HepG2 (cell line): Measurements from ENCODE around the gene FAM219B. TPM values are rescaled to one million over a fixed set of nuclear protein-coding genes. Genes with fewer than 3 reads are reported as not detected.
A peak's percentile ranks its signal among the peaks of the same experiment; 100 is the strongest.

Source experiments
- E2F5 ChIP-seq: sonication (generic); formaldehyde crosslinking; conservative IDR thresholded peaks from 2 replicates; pipeline ENCODE4 v1.4.0; 2020; ENCODE audit warnings: missing genetic modification reagents
- GATA4 ChIP-seq: sonication (generic); IDR thresholded peaks from 2 replicates; pipeline ENCODE4 v1.6.1; 2016; ENCODE audit warnings: antibody characterized with exemption, low read depth, borderline replicate concordance
- HOXA3 ChIP-seq: sonication (generic); formaldehyde crosslinking; IDR thresholded peaks from 2 replicates; pipeline ENCODE4 v1.5.0; 2020; ENCODE audit warnings: missing genetic modification reagents
- MYC ChIP-seq: sonication (generic); formaldehyde crosslinking; IDR thresholded peaks from 2 replicates; pipeline ENCODE4 v1.9.0; 2021; ENCODE audit warnings: missing genetic modification reagents, borderline replicate concordance
- PAX8 ChIP-seq: sonication (generic); formaldehyde crosslinking; IDR thresholded peaks from 2 replicates; pipeline ENCODE4 v1.8.0; 2022; ENCODE audit warnings: mild to moderate bottlenecking, missing genetic modification reagents, borderline replicate concordance
- POLR2A ChIP-seq, 2 experiments: IDR thresholded peaks; 2 replicates each; pipeline ENCODE4 v1.6.1; 2011; ENCODE audit warnings: low read depth in 2 of 2, low read length in 2 of 2, mild to moderate bottlenecking in 1 of 2, moderate library complexity in 1 of 2; ENCODE audit not compliant: insufficient read depth in 1 of 2
- PREB ChIP-seq: sonication (generic); formaldehyde crosslinking; IDR thresholded peaks from 2 replicates; pipeline ENCODE4 v1.4.0; 2020; ENCODE audit warnings: missing genetic modification reagents
- RFXANK ChIP-seq: IDR thresholded peaks from 2 replicates; pipeline ENCODE4 v1.6.1; 2016
- SMAD9 ChIP-seq: sonication (generic); formaldehyde crosslinking; IDR thresholded peaks from 2 replicates; pipeline ENCODE4 v1.5.1; 2020; ENCODE audit warnings: mild to moderate bottlenecking, missing genetic modification reagents
- SP1 ChIP-seq, 2 experiments: fragments of 450-650 bp in 1 of 2; sonication (generic) in 1 of 2; formaldehyde crosslinking in 1 of 2; IDR thresholded peaks; 2 replicates each; pipeline versions ENCODE4 v1.4.0 to v1.6.1; 2016 to 2020; ENCODE audit warnings: missing genetic modification reagents in 1 of 2
- TP53 ChIP-seq: sonication (generic); formaldehyde crosslinking; conservative IDR thresholded peaks from 2 replicates; pipeline ENCODE4 v1.4.0; 2020; ENCODE audit warnings: missing genetic modification reagents
- YEATS4 ChIP-seq: sonication (generic); formaldehyde crosslinking; IDR thresholded peaks from 2 replicates; pipeline ENCODE4 v1.4.0; 2020; ENCODE audit warnings: missing genetic modification reagents, borderline replicate concordance
- ZEB1 ChIP-seq: IDR thresholded peaks from 2 replicates; pipeline ENCODE4 v1.6.1; 2012; ENCODE audit warnings: mild to moderate bottlenecking, low read depth, inconsistent platforms; ENCODE audit not compliant: insufficient replicate concordance
- ZNF20 ChIP-seq: sonication (generic); formaldehyde crosslinking; IDR thresholded peaks from 2 replicates; pipeline ENCODE4 v1.4.0; 2020; ENCODE audit warnings: mild to moderate bottlenecking, moderate library complexity, missing genetic modification reagents
- ZNF232 ChIP-seq: sonication (generic); formaldehyde crosslinking; IDR thresholded peaks from 2 replicates; pipeline ENCODE4 v1.4.0; 2020; ENCODE audit warnings: missing genetic modification reagents, borderline replicate concordance
- ZNF281 ChIP-seq: sonication (generic); formaldehyde crosslinking; IDR thresholded peaks from 2 replicates; pipeline ENCODE4 v1.4.0; 2020; ENCODE audit warnings: missing genetic modification reagents, borderline replicate concordance
- ZNF580 ChIP-seq: IDR thresholded peaks from 2 replicates; pipeline ENCODE4 v1.6.1; 2016; ENCODE audit warnings: low read depth, borderline replicate concordance
- ZNF615 ChIP-seq: sonication (generic); formaldehyde crosslinking; IDR thresholded peaks from 2 replicates; pipeline ENCODE4 v1.5.0; 2020; ENCODE audit warnings: mild to moderate bottlenecking, missing genetic modification reagents, borderline replicate concordance
- ZNF709 ChIP-seq: sonication (generic); formaldehyde crosslinking; IDR thresholded peaks from 2 replicates; pipeline ENCODE4 v1.5.0; 2020; ENCODE audit warnings: mild to moderate bottlenecking, missing genetic modification reagents
- ZNF792 ChIP-seq: IDR thresholded peaks from 2 replicates; pipeline ENCODE4 v1.6.1; 2016
- ZNF878 ChIP-seq: sonication (generic); formaldehyde crosslinking; IDR thresholded peaks from 2 replicates; pipeline ENCODE4 v1.8.1; 2023; ENCODE audit warnings: mild to moderate bottlenecking, missing genetic modification reagents, moderate library complexity
- ZSCAN20 ChIP-seq: sonication (generic); formaldehyde crosslinking; IDR thresholded peaks from 2 replicates; pipeline ENCODE4 v1.4.0; 2020; ENCODE audit warnings: missing genetic modification reagents, mild to moderate bottlenecking, borderline replicate concordance
- ZSCAN22 ChIP-seq: sonication (generic); formaldehyde crosslinking; IDR thresholded peaks from 2 replicates; pipeline ENCODE4 v1.4.0; 2020; ENCODE audit warnings: mild to moderate bottlenecking, missing genetic modification reagents
- polyA plus RNA-seq, 8 experiments: library from polyadenylated mRNA; depleted of rRNA in 3 of 8; stranded (reverse) in 7 of 8; unstranded in 1 of 8; fragments of >200 nt; fragmentation: Illumina TruSeq in 4 of 8; extraction: Trizol in 4 of 8; gene quantifications; 2 replicates each; pipeline versions ENCODE4 v1.2.1 to v1.2.3, GENCODE V29; 2011 to 2016; ENCODE audit warnings: low read depth in 4 of 8, missing spikeins in 1 of 8, mixed read lengths in 1 of 8; ENCODE audit not compliant: insufficient read depth in 1 of 8
- total RNA-seq, 5 experiments: library from RNA; depleted of rRNA; stranded (reverse); fragments of >200 nt; fragmentation: Illumina TruSeq; extraction: Trizol; gene quantifications; 2 replicates each; pipeline ENCODE4 v1.2.3, GENCODE V29; 2016; ENCODE audit warnings: low read depth in 1 of 5

FAM219B gene
- total and polyA plus RNA-seq, 2 of the 13 experiments (the other 11 are each of a cell fraction or from before 2014, with no cell fraction given) = 36.6 to 50.2 TPM

GRCh38 chr15:74906450-74907162 is at the start of gene FAM219B (continued):
- TF ChIP-seq ZSCAN22 (CRISPR knock-in tag) (no peak), GATA4 (peak; percentile 56; the same call in 1 of the 2 replicates), SP1 (IDR thresholded peaks at IDR 0.05) (no peak), SP1 (CRISPR knock-in tag; IDR thresholded peaks at IDR 0.05) (peak; percentile 36; the same call in 1 of the 2 replicates), MYC (peak; percentile 50; the same call in 1 of the 2 replicates), ZSCAN20 (0 out of 2 replicates have a peak, but pooled peaks have one; percentile 20), ZNF615 (CRISPR knock-in tag) (no peak), E2F5 (CRISPR knock-in tag) (peak; percentile 13; the same call in 1 of the 2 replicates), RFXANK (CRISPR knock-in tag) (no peak), HOXA3 (peak; percentile 76), TP53 (0 out of 2 replicates have a peak, but pooled peaks have one; percentile 45), YEATS4 (CRISPR knock-in tag) (peak; percentile 79), ZEB1 (no peak), ZNF878 (CRISPR knock-in tag) (0 out of 2 replicates have a peak, but pooled peaks have one; percentile 36), ZNF281 (CRISPR knock-in tag) (0 out of 2 replicates have a peak, but pooled peaks have one; percentile 6), PAX8 (CRISPR knock-in tag) (0 out of 2 replicates have a peak, but pooled peaks have one; percentile 75), ZNF580 (CRISPR knock-in tag) (peak; percentile 59; the same call in 1 of the 2 replicates), POLR2A (IDR thresholded peaks at IDR 0.05; ENCODE audit: insufficient read depth in 1 of 2, low read depth in 2 of 2, low read length in 2 of 2) (peak; percentile 43 to 85; a peak in 3 of 4 replicates), PREB (no peak), SMAD9 (CRISPR knock-in tag) (peak; percentile 29; the same call in 1 of the 2 replicates), ZNF792 (CRISPR knock-in tag) (0 out of 2 replicates have a peak, but pooled peaks have one; percentile 21), ZNF20 (CRISPR knock-in tag) (0 out of 2 replicates have a peak, but pooled peaks have one; percentile 80), ZNF709 (no peak), ZNF232 (CRISPR knock-in tag) (0 out of 2 replicates have a peak, but pooled peaks have one; percentile 28)
